Activated CD4-positive, CD25-positive, alpha-beta regulatory T cell treated with anti-CD3 and anti-CD28 coated beads, Interleukin-2, amount 50 U/mL, for 72 hours (primary cell): Measurements from ENCODE around the gene PIPOX.

Source experiments
- DNase-seq: peaks from one replicate; pipeline ENCODE4 v3.0.0; 2021

PIPOX gene

GRCh38 chr17:29019475-29020181 lies 23.3 kb upstream of the PIPOX start:
- no peak for DNase-seq

GRCh38 chr17:29020576-29020975 lies 22.4 kb upstream of the PIPOX start:
- no peak for DNase-seq

- no peak for DNase-seq
These were observed 21.7 kb upstream of the PIPOX start for GRCh38 chr17:29021226-29021625.

GRCh38 chr17:29022074-29022473 lies 20.9 kb upstream of the PIPOX start:
- DNase-seq, result no peak

GRCh38 chr17:29024316-29024952 lies 18.5 kb upstream of the PIPOX start:
- DNase-seq, result no peak

GRCh38 chr17:29031488-29031887 lies 11.5 kb upstream of the PIPOX start:
- no peak for DNase-seq

- DNase-seq, result no peak
These were observed 10.7 kb upstream of the PIPOX start for GRCh38 chr17:29032013-29032856.

- DNase-seq, result no peak
These were observed 10.1 kb upstream of the PIPOX start for GRCh38 chr17:29032857-29033197.

- no peak for DNase-seq
These were observed 8.4 kb upstream of the PIPOX start for GRCh38 chr17:29034510-29034909.

GRCh38 chr17:29036584-29036983 lies 6.4 kb upstream of the PIPOX start:
- DNase-seq, result no peak

GRCh38 chr17:29037739-29038084 lies 5.2 kb upstream of the PIPOX start:
- no peak for DNase-seq

- DNase-seq, result no peak
These were observed 4.7 kb upstream of the PIPOX start for GRCh38 chr17:29038085-29038795.

- DNase-seq, result no peak
These were observed 3.0 kb upstream of the PIPOX start for GRCh38 chr17:29039764-29040598.

GRCh38 chr17:29041091-29041490 lies 1.9 kb upstream of the PIPOX start:
- no peak for DNase-seq

GRCh38 chr17:29041571-29041970 lies 1.4 kb upstream of the PIPOX start:
- no peak for DNase-seq

- DNase-seq, result no peak
These were observed 789 bp upstream of the PIPOX start for GRCh38 chr17:29042026-29042678.

- no peak for DNase-seq
These were observed 701 bp downstream of the PIPOX start for GRCh38 chr17:29043539-29044145.

GRCh38 chr17:29045026-29045425 lies 2.1 kb downstream of the PIPOX start:
- DNase-seq, result no peak

GRCh38 chr17:29045734-29046472 lies 3.0 kb downstream of the PIPOX start:
- DNase-seq, result no peak

- no peak for DNase-seq
These were observed 3.5 kb downstream of the PIPOX start for GRCh38 chr17:29046473-29046839.
